GOT3 (cell line): Measurements from ENCODE around the gene CEP97.
"Not testable (repeated sequence)": the region's sequence is repeated elsewhere in the genome, so short reads cannot be mapped to it uniquely, and the experiment has no call there.

Experiments used
- DNase-seq: peaks from one replicate; lab custom pipeline; 2025; ENCODE audit warnings: mixed read lengths; lab: John Stamatoyannopoulos, UW

The CEP97 gene

DNA sequence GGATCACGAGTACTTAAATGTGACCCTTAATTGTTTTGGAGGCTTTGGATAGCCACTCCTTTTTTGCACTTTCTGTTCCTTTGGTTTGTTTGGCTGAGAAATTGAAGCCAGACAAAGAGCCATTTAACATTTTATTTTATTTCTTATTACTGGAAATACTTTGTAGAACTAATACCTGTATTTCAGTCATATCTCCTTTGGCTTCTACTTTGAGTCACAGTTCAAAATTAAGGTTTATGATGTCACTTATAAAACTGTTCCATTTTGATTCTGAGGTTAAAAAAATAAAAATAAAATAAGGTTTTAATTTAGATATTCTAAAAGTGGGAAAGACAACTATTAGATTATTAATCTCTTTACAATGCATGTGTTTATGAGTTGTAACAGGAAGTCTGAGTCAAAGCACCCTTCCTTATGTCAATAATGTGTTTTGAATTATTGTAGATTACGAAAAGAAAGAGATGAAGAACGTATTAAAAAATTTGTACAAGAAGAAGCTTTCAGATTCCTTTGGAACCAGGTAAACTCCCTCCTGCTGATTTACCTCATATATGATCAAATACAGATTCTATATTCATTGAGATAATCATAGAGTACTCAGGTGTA lies 37.7 kb downstream of the CEP97 start:
- DNase-seq: no peak

DNA sequence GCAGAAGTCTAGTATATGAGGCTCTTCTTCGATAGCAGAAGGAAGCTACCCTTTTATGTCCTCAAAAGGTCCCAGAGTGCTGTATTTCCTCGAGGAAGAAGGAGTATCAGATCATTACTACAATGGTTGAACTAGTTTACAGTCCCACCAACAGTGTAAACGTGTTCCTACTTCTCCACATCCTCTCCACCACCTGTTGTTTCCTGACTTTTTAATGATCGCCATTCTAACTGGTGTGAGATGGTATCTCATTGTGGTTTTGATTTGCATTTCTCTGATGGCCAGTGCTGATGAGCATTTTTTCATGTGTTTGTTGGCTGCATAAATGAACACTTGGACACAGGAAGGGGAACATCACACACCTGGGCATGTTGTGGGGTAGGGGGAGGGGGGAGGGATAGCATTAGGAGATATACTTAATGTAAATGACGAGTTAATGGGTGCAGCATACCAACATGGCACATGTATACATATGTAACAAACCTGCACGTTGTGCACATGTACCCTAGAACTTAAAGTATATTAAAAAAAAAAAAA lies 53.4 kb downstream of the CEP97 start:
- not testable (repeated sequence) for DNase-seq

DNA sequence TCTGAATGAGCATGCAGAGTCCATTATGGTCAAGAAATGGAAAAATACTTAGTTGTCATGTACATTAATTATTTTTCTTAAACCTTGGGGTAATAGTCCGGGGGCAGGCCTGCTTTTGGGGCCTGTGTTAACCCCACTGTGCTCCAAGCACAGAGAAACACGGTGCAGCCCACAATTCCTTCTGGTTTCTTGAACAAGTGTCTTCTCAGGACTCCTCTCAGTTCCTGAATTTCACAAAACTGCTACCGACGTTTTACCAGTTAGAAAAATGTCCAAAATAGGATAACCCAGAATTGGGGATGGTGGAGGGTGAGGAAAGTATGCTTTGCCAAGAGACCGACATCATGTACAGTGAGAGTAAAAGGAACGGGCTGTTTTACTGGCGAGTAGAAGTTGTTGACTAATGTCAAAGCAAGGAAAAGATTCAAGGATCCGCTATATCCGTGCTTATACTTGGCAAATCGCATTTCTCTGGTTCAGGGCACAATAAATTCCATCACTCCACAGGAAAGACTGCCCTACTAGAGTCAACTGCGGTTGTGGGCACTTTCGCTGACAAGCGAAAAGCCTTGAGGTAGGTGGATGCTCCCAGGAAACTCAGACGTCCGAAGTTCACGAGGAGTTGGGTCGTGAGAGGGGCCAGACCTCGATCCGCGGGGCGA lies 54.1 kb downstream of the CEP97 start:
- no peak for DNase-seq

DNA sequence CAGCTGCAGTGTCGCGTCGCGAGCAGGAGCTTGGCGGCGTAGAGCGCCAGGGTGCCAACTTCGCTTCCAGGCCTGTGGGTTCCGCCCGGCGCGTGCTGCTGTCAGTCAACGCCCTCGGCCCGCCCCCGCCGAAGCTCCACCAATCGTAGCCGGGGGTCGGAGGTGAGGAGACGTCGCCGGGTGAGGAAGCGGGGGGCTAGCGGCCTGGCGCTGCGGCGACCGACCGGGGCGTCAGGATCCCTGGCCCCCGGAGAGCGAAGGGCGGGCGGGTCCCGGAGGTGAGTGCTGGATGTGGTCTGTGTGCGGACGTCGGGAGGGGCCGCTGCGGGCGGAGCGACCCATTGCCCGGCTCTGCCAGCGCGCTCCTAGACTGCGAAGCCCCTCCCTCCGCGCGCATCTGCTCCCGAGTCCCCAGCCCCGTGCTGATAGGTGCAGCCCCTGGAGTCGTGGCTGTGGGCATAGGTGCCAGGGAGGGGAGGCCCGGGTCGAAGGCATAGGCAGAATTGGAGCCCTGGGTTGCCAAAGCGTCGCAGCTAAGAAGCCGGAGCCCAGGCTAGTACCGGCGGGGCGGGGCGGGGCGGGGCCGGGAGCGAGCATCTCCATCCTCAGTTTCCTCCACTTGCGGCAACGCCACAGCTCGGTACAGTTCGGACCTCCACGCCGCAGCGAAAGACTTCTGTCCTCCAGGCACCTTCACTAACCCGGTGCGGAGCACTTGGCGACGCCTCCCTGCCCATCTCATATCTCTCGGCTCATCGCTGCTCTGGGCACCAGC lies 54.8 kb downstream of the CEP97 start, which contains the start of gene NXPE3:
Gene NXPE3 (plus strand): TSS at position 165 of the 775 bp plus-strand sequence. CDS start 6,386 bp downstream, outside the sequence.
- peak; percentile 71 for DNase-seq

DNA sequence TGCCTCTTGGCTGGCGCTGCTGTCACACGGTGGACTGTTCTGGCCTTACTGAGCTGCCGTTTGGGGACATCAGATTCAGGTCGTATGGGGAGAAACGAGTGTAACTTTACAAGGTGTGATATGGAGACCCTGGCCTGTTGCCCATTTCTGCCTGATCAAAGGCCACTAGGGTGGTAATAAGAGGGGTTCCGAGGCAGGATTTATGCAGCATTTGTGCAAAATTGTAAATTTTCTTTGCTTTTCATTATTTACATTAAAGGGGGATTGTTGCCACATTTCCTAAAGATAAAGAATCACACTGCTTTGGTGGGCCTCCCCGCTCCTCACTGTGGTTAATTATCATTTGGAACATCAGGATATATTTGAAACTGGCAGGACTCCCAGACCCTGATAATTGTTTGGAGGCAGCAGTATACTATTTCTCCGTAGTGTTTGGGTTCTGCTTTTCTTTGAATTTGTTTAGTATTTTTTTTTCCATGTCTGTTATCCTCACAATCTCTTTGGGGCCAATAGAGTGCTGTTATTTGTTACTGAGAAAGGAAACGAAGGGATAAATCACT lies 55.5 kb downstream of the CEP97 start:
- DNase-seq: no peak

DNA sequence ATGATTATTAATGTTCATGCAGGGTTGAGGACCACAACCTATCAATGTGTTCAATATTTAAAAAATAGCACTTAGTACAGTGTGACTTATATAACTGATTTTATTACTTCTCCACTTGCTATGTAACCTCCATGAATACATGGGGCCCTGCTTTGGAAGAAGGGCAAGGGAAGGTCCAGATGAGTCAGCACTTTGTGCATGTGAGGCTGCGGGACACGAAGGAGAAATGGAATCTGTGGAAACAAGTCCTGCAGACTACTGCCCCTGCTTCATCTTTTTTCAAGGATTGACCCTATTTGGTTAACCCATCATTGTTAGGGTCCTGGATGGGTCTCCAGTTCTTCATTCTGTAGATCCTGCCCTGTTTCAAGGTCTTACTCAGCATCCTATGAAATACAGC lies 56.2 kb downstream of the CEP97 start:
- no peak for DNase-seq

DNA sequence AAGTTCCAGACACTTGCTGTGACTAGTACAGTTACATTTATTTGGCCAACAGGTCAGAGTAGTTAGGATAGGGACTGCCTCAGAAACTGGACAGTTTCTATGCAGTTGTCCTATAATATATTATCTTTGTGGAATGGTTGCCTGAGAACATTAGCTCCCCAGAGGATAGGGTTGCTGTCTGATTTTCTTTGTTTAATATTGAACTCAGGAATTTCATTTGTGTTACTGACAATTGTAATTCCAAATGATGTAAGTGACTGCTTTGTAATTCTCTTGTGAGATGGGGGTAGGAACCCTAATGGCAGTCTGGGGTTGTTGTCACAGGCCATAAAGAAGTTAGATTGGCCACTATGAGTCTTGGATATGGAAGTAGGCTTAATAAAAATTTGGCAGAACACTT lies 56.8 kb downstream of the CEP97 start:
- DNase-seq: no peak

DNA sequence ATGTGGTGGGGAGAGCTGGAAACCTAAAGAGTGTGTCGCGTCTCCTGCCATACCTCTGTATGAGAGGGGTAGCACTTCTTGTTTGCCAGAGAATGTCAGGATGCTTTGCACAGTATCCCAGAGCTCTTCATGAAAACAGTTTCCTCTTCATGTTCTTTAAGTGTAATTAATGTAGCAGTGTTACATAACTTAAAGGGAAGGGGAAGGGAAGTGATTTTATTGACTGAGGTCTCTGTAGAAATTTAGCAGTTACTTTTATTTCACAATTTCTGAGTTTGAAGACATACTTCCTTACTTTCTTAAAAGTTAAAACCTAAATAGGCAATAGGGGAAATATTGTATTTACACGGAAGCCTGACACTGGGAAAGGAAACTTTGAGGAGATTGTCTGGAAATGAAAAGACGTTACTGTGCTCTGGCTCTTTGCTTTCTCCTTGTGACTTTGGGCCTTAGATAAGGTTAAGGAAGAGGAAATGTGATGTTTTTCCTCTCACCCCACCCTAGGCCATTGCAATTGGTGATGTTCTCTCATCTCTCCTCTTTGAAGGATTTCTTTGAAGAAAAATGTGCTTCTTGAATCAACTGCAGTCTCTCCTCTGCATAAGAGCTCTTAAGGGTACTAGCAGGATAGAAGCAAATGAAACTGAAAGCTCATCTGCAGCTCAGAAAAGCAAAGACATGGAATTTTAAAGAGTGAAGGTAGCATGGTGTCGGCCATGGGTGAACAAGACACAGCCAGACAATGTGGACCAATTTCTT lies 60.6 kb downstream of the CEP97 start:
- no peak for DNase-seq

DNA sequence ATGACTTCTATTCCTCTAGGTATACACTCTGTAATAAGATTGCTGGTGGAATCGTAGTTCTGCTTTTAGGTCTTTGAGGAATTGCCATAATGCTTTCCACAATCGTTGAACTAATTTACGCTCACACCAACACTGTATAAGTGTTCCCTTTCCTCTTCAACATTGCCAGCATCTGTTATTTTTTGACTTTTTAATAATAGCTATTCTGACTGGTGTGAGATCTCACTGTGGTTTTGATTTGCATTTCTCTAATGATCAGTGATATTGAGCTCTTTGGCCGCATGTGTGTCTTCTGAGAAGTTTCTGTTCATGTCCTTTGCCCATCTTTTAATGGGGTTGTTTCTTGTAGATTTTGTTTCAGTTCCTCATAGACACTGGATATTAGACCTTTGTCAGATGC lies 67.4 kb downstream of the CEP97 start:
- DNase-seq: no peak

DNA sequence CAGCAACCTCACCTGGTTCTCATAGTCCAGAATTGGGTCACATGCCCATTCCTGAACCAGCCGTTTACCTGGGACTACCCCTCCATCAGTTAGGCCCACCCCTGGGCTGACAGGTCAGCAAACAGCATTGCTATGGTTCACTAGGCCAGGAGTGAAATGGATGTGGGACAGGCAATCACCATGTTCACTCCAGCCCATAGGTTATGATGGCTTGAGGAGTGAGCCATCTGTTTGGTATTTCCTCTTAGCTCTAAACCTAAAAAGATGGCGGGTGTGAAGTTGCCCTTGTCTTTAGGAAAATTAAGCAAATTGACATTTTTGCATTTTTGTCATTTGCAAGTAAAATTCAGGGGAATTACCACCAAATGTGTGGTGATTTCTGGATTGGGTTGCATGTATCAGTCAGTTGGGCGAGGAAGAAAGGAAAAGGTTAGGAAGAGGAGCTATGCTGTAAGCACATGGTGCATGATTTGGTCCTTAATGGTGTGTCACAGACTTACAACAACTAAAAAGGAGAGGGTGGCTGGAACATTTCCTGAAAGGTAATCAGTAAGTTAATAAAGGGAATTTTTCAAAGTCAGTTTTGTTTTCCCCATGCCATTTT lies 71.8 kb downstream of the CEP97 start:
- DNase-seq: no peak

DNA sequence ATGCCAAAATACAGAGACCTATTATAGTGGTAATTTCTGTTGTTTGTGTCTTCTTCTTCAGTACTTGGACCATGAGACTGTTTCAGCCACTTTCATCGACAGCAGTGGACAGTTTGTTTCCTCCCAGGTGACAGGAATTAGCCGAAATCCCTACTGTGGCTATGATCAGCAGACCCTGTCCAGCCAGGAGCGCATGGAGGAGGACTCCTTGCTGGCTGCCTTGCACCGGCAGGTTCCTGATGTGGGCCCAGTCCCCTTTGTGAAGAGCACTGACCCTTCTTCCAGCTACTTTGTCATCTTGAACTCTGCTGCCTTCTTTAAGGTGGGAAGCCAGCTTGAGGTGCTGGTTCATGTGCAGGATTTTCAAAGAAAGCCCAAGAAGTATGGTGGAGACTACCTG lies 76.8 kb downstream of the CEP97 start:
- no peak for DNase-seq

DNA sequence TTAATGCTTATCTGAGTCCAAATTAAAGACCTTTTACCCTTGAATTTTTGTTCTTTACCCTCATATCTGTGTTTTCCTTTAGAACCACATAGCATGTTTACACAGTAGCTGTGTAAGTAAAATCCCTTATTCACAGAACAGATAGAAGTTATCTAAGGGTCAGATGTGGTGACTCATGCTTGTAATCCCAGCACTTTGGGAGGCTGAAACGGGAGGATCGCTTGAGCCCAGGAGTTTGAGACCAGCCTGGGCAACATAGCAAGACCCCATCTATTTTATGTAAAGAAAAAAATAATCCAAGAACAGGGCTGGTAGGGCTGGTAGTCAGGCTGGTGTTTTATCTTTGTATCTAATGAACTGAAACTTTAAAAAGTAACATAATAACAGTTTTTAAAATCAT lies 77.8 kb downstream of the CEP97 start:
- no peak for DNase-seq

DNA sequence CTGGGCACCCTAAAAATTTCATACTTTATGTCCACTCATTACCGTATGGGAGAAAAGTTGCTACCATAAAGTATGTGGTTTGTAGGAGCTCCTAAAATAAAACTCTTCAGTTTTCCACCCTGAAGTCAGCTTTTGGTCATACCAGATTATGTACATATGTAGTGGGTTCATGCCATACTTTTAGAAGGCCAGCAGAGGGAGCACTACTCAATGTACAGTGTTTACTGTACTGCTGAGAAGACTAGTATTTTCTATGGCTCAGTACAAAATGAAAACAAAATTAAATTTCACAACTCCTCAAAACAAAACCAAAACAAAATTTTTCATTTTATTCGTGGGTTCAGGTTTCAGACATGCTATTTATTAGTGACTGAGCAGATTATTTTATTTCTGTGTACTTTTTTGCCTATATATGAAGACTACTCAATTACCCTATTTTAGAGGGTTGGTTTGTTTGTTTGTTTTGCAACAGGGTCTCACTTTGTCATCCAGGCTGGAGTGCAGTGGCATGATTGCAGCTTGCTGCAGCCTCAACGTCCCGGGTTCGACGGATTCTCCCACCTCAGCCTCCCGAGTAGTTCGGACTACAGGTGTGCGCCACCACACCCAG lies 78.9 kb downstream of the CEP97 start:
- no peak for DNase-seq

DNA sequence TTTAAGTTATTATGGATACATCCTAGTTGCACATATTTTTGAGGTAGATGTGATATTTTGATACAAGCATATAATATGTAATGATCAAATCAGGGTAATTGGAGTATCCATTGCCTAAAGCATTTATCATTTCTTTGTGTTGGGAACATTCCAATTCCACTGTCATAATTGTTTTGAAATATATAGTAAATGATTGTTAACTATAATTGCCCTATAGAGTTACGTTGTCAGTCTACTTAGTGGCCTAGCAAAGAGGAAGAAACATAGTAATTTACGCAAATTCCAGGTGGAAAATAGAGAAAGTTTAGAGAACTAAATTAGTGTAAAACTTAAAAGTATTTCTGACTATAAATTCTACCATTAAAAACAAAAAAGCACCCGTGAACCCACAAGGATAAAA lies 79.5 kb downstream of the CEP97 start:
- DNase-seq: no peak

DNA sequence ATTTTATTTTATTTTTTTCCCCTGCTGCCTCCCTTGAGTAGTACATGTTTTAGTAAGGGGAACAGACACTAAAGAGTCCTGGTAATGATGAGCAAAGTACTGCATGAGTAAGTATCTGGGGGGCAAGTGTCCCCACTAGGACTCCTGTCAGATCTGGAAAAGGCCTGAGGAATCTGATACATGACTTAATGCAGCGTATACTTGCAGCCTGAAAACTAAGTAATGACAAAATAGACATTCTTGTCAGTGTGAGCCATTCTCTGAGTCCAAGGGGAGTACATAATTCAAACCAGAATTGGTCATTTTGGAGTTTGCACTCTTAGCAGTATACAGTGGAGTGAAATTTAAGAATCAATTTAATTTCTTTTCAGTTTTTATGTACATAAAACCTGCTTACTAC lies 82.1 kb downstream of the CEP97 start:
- no peak for DNase-seq

DNA sequence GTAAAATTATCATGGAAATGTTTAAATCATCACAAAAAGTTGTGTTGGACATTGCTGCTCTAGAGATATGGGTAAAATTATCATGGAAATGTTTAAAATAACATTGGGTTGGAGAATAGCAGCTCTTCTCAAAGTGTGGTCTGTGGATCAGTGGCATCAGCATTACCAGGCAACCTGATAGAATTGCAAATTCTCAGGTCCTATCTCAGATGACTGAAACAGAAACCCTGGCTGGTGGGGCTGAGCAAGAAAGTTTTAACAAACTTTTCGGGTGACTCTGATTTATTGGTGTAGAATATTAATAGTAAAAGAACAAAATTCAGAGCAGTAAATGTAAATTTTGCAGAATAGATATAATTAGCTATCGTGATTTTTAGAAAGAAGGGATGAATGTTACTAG lies 83.5 kb downstream of the CEP97 start:
- no peak for DNase-seq

DNA sequence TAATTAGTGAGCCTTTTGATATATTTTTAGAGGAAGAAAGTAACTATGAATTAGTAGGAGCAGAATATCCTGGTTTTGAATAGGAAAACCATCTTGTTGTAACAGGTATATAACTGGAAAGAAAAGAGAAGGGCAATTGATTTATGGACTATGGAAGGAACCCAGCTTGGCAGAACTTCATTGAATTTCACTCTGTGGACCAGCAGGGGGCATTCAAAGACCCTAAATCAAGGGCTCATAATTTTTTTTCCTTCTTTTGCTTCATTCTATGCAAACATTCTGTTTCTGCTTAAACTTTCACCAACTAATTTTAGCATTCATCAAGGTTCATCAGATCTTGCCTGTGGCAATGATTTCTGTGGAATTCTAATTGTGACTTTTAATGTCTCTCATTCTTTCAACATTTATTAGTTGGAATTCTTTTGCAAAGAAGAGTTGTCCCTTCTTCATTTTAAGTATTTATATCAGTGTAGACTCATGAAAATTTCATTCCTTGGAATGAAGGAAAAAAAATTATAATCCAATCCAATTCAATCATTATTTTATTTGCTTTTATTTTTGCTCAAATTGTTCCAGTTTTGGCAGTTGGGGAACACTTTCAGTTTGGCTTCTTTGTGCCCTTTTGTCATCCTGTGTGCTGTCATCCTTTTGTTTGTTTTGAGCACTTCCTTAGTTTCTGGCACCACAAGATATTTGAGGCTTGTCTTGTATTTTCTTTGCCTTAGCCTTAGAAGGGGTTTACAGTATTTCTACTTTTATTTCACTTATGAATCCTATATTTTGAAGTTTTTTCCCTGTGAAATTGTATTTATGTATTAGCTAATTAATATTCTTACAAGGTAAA lies 85.0 kb downstream of the CEP97 start:
- no peak for DNase-seq

DNA sequence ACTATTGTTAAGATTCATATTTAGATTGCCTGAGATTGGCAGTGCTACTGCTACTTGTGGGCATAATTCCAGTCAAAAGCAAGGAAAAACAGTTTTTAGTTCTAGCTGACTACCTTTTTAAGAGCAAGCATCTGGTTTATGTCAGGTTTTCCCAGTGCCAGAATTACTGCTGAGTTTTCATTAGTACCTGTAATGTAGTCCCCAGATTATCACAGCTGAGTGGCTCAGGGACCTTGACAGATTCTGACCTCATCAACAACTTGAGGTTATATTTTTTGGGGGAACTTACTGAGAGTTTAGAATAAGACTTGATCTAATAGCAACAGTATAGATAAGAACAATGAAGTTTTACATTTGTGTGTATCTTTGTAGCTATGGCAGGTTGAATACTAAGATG lies 85.6 kb downstream of the CEP97 start:
- DNase-seq: no peak

DNA sequence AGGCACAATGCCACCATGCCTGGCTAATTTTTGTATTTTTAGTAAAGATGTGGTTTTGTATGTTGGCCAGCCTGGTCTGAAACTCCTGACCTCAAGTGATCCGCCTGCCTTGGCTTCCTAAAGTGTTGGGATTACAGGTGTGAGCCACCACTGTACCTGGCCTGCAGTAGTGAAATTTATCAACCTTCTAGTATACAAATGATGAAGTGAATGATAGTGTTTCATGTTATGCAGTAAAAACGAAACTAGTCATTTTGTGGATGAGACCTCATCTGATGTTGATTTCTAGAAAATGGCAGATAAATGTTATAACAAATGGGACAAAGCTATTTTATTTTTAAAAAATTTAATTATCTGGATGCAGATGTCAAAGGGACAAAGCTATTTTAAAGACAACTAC lies 87.5 kb downstream of the CEP97 start:
- DNase-seq: no peak

DNA sequence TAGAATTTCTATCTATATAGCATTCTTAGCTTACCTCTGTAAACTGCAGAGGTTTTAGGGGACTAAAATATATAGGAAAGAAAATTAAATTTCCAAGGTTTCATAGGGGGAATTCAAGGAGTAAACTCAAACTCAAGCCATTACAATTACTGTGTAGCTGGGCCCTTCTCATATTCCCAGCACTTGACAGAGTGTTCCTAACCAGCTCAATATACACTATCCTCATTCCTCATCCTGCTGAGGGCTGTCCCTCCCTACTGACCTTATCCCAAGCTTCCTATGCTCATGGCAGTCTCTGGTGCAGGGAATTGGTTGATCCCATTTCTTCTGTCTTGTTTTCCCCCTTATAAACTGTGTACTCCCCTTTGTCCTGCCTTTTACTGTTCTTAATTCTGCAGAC lies 88.5 kb downstream of the CEP97 start:
- no peak for DNase-seq
